GM12878 (cell line): ENCODE data around the gene UBALD2. TPM values are rescaled to one million over a fixed set of nuclear protein-coding genes. Genes with fewer than 3 reads are reported as not detected.
"Not testable (repeated sequence)": the region's sequence is repeated elsewhere in the genome, so short reads cannot be mapped to it uniquely, and the experiment has no call there.

Source experiments
- ATAC-seq: fragments of 200-7000 bp; cut with Tn5 transposase; 3 replicates; pipeline ENCODE4 v1.9.1; 2020; ENCODE audit warnings: mild to moderate bottlenecking, moderate library complexity
- BruUV-seq: library from RNA; stranded (reverse); fragments of 400-500 nt; replicated peaks from 2 replicates; lab custom pipeline; 2021; lab: Mats Ljungman, UMichigan
- CTCF ChIA-PET: fragments of 300-600 bp; sonication (Branson Sonifier 250); formaldehyde crosslinking; extraction: SDS; loops from one replicate; lab custom pipeline; 2021; ENCODE audit warnings: inconsistent platforms; lab: Yijun Ruan, JAX
- POLR2A ChIA-PET: fragments of 350-600 bp; formaldehyde crosslinking; extraction: SDS; loops from one replicate; lab custom pipeline; 2021; ENCODE audit warnings: inconsistent platforms; lab: Charles Lee
- RAD21 ChIA-PET: fragments of 300-600 bp; sonication (Branson Sonifier 250); formaldehyde crosslinking; loops from one replicate; lab custom pipeline; 2023; ENCODE audit warnings: antibody characterized with exemption; ENCODE audit not compliant: unreplicated experiment; lab: Charles Lee
- SMC1A ChIA-PET: fragments of 300-600 bp; sonication (Branson Sonifier 250); formaldehyde crosslinking; loops from one replicate; lab custom pipeline; 2023; ENCODE audit not compliant: unreplicated experiment, uncharacterized antibody; lab: Charles Lee
- DNase-seq: peaks from one replicate; pipeline ENCODE4 v3.0.0-alpha.2; 2011; ENCODE audit warnings: low read depth, low spot score
- FAIRE-seq: peaks from 3 replicates; lab custom pipeline; 2011; peaks lifted over from hg19 to GRCh38; lab: Jason Lieb, UNC
- H2AFZ ChIP-seq: 2 replicates; pipeline ENCODE4 v1.6.0; 2011; ENCODE audit warnings: low read depth, low read length, control low read depth; ENCODE audit not compliant: control insufficient read depth
- H3K27ac ChIP-seq: 2 replicates; pipeline ENCODE4 v1.5.1; 2011; ENCODE audit warnings: control low read depth; ENCODE audit not compliant: control insufficient read depth, insufficient read depth
- H3K27me3 ChIP-seq, 2 experiments: replicated peaks in 1 of 2; 2 replicates each; pipeline versions ENCODE4 v1.6.0 to v1.6.1; 2011; ENCODE audit warnings: low read length in 1 of 2; ENCODE audit not compliant: control insufficient read depth in 2 of 2, insufficient read depth in 2 of 2
- H3K36me3 ChIP-seq, 2 experiments: 2 replicates each; pipeline ENCODE4 v1.5.1; 2011; ENCODE audit warnings: low read length in 1 of 2; ENCODE audit not compliant: control insufficient read depth in 2 of 2, insufficient read depth in 2 of 2
- H3K4me1 ChIP-seq: 2 replicates; pipeline ENCODE4 v1.6.1; 2011; ENCODE audit warnings: mild to moderate bottlenecking, low read length, moderate library complexity, mixed read lengths; ENCODE audit not compliant: control insufficient read depth, insufficient read depth
- H3K4me2 ChIP-seq: 2 replicates; pipeline ENCODE4 v1.6.0; 2011; ENCODE audit warnings: control low read depth; ENCODE audit not compliant: control insufficient read depth, insufficient read depth
- H3K4me3 ChIP-seq: fragments of 200-600 bp; sonication (generic); 2 replicates; pipeline ENCODE4 v1.5.1; 2016
- H3K79me2 ChIP-seq: 2 replicates; pipeline ENCODE4 v1.6.0; 2011; ENCODE audit warnings: low read length; ENCODE audit not compliant: control insufficient read depth, insufficient read depth
- H3K9ac ChIP-seq: 2 replicates; pipeline ENCODE4 v1.8.0; 2011; ENCODE audit warnings: low read length, control low read depth, mixed read lengths; ENCODE audit not compliant: control insufficient read depth, insufficient read depth
- H3K9me3 ChIP-seq: replicated peaks from 3 replicates; pipeline ENCODE4 v1.5.1; 2011; ENCODE audit warnings: mild to moderate bottlenecking, low read length; ENCODE audit not compliant: control insufficient read depth, insufficient read depth
- H4K20me1 ChIP-seq: 2 replicates; pipeline ENCODE4 v1.6.0; 2011; ENCODE audit not compliant: control insufficient read depth, insufficient read depth
- IKZF2 ChIP-seq, 2 experiments: fragments of 450-650 bp; IDR thresholded peaks; 2 replicates each; pipeline ENCODE4 v1.6.1; 2017; ENCODE audit warnings: mild to moderate bottlenecking in 2 of 2, moderate library complexity in 2 of 2
- NFYB ChIP-seq: IDR thresholded peaks from 2 replicates; pipeline ENCODE4 v1.6.1; 2011; ENCODE audit warnings: low read depth, mild to moderate bottlenecking, low read length, improper control_type of control experiment, moderate library complexity; ENCODE audit not compliant: insufficient read depth
- PAX5 ChIP-seq: IDR thresholded peaks from 2 replicates; pipeline ENCODE4 v1.6.1; 2011; ENCODE audit warnings: low read depth, low read length, borderline replicate concordance
- POLR2A ChIP-seq: IDR thresholded peaks from 2 replicates; pipeline ENCODE4 v1.6.1; 2011; ENCODE audit warnings: low read depth, mild to moderate bottlenecking, low read length
- WGBS: methylation state at CpG from one replicate; pipeline ENCODE4 v1.1.6; 2016; ENCODE audit warnings: low lambda C conversion rate; ENCODE audit not compliant: insufficient replicate concordance, insufficient coverage; ENCODE audit errors: missing lambda C conversion rate; 5-methylcytosine and 5-hydroxymethylcytosine counted together
- in situ Hi-C: fragments of 300-500 bp; cut with MboI; formaldehyde crosslinking; loops from 9 replicates; pipeline ENCODE4 v1.14.3; 2018; ENCODE audit warnings: mixed read lengths
- intact Hi-C: fragments of 100-400 bp; cut with micrococcal nuclease; formaldehyde crosslinking; loops from one replicate; pipeline ENCODE4 v1.14.2; 2022; ENCODE audit not compliant: unreplicated experiment
- polyA plus RNA-seq, 11 experiments: library from polyadenylated mRNA; depleted of rRNA in 4 of 11; unstranded in 6 of 11; stranded (reverse) in 5 of 11; fragments of >200 nt; fragmentation: Nextera tagmentation in 4 of 11; fragmentation: Illumina TruSeq in 1 of 11; extraction: Ambion mirVana in 4 of 11; extraction: Trizol in 1 of 11; gene quantifications; 1 replicate in 1 of 11; 2 replicates in 10 of 11; pipeline versions ENCODE4 v1.2.1 to v1.2.3, GENCODE V29; 2011 to 2016; ENCODE audit warnings: inconsistent platforms in 2 of 11, missing spikeins in 2 of 11, low read depth in 1 of 11
- total RNA-seq, 4 experiments: library from RNA; depleted of rRNA in 3 of 4; stranded (reverse); fragments of >200 nt in 3 of 4; fragmentation: Illumina TruSeq in 1 of 4; extraction: Trizol in 1 of 4; gene quantifications; 2 replicates each; pipeline versions ENCODE4 v1.2.1 to v1.2.3, GENCODE V29; 2013 to 2021
- TF ChIP-seq, protein P1 (sequence below): IDR thresholded peaks from 2 replicates; pipeline ENCODE4 v1.6.1; 2012; ENCODE audit warnings: low read depth, low read length, improper control_type of control experiment

The UBALD2 gene
- total and polyA plus RNA-seq, 10 of the 15 experiments (the other 5 are each of a cell fraction or from before 2014, with no cell fraction given) = 2.8 to 165 (median 20.6) TPM

DNA sequence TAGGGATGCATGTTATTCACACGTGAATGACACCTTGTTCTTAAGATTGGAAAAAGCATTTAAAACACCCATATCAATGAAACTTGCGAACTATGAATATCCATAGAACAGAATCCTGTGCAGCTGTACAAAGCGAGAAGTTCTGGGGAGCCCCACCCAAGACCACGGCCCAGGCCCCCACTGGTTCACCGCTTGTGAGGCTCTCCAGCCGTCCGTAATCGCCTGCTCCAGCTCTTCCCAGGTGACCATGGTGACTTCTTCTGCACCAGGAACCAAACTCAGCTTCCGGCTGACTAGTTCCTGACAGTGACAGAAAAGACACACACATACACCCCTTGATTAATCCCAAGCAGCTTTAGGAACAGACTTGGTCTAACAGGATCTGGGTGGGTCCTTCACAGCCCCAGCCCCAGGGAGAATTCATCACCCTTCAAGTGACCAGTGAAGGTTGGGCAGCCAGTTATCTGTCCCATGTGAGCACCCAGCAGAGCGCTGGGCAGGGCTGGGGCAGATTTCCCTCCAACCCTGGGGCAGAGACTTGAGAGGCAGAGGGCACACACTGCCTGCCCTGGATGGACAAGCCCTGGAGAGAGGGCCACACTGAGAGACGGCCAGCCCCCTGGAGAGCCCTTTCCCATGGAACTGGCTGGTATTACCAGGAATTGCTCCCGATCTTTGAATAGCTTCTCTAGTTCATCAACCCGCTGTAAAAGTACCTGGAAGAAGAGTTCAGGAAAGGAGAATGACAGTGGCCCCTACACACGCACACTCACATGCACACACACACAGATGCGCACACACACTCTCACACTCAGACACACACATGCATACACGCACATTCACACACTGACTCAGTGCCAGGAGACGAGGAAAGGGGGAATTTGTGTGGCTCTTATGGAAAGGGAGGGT is 39.3 kb downstream of the UBALD2 start (continued):
- TF ChIP-seq PAX5 = no peak
- TF ChIP-seq POLR2A = no peak
- no peak for TF ChIP-seq IKZF2 (IDR thresholded peaks at IDR 0.05)
- TF ChIP-seq NFYB = no peak
- TF ChIP-seq, protein P1, sequence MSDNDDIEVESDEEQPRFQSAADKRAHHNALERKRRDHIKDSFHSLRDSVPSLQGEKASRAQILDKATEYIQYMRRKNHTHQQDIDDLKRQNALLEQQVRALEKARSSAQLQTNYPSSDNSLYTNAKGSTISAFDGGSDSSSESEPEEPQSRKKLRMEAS = no peak

DNA sequence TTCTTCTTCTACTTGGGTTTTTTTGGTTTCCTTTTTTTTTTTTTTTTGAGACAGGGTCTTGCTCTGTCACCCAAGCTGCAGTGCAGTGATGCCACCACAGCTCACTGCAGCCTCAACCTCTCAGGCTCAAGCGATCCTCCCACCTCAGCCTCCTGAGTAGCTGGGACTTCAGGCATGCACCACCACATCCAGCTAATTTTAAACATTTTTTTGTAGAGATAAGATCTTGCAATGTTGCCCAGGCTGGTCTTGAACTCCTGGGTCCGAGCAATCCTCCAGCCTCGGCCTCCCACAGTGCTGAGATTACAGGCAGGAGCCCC is 39.9 kb downstream of the UBALD2 start:
- DNase-seq, H3K27ac ChIP-seq, H3K27me3 ChIP-seq, H3K9me3 ChIP-seq, H2AFZ ChIP-seq, H3K79me2 ChIP-seq, FAIRE-seq, H4K20me1 ChIP-seq, H3K4me3 ChIP-seq, BruUV-seq, POLR2A ChIA-PET, H3K9ac ChIP-seq, H3K4me1 ChIP-seq, intact Hi-C loops, in situ Hi-C loops, ATAC-seq, H3K36me3 ChIP-seq, H3K4me2 ChIP-seq: not testable (repeated sequence)
- SMC1A ChIA-PET = interaction anchor here (0.7 to 4.7 kb wide), 4 partner anchors 80 to 203 kb away, joined by 3 to 31 read pairs (median 10); partner anchors contain the start of gene SPHK1
- CTCF ChIA-PET = interaction anchor here (0.7 to 10.4 kb wide), 5 partner anchors 81 to 153 kb away, joined by 3 to 135 read pairs (median 15); partner anchors contain the start of gene SPHK1
- 74% methylated on average over 3 of the region's 3 CpGs for WGBS
- RAD21 ChIA-PET = interaction anchor here (0.7 to 3.7 kb wide), 4 partner anchors 30 to 155 kb away, joined by 3 to 37 read pairs (median 4); no protein-coding TSS in a partner anchor
